GM18502 (cell line): Measurements from ENCODE around the gene OR1A2.
"Not testable (repeated sequence)": the region's sequence is repeated elsewhere in the genome, so short reads cannot be mapped to it uniquely, and the experiment has no call there.

Experiments
- ATAC-seq: cut with Tn5 transposase; IDR thresholded peaks from one replicate; pipeline ENCODE4 v1.9.1; 2021; ENCODE audit warnings: mild to moderate bottlenecking; ENCODE audit not compliant: unreplicated experiment, poor library complexity

Gene OR1A2, protein sequence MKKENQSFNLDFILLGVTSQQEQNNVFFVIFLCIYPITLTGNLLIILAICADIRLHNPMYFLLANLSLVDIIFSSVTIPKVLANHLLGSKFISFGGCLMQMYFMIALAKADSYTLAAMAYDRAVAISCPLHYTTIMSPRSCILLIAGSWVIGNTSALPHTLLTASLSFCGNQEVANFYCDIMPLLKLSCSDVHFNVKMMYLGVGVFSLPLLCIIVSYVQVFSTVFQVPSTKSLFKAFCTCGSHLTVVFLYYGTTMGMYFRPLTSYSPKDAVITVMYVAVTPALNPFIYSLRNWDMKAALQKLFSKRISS

DNA sequence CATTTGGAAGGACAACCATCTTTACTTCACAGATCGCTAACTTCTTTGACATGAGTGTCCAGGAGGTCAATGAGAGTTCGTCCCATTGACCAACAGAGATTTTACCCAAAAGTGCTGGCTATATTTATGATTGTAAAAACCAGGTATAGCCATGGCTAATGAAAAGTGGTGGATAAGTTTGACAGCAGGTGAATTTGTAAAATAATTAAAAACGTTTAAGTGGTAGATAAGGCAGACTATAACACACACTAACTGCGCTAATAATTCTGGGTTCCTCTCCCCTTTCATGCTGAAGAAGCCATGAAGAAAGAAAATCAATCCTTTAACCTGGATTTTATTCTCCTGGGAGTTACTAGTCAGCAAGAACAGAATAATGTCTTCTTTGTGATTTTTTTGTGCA is at the start of gene OR1A2:
TSS of gene OR1A2 (plus strand) at position 301 of the 400 bp plus-strand sequence. CDS start at position 301, 0 bp downstream.
- no peak for ATAC-seq

DNA sequence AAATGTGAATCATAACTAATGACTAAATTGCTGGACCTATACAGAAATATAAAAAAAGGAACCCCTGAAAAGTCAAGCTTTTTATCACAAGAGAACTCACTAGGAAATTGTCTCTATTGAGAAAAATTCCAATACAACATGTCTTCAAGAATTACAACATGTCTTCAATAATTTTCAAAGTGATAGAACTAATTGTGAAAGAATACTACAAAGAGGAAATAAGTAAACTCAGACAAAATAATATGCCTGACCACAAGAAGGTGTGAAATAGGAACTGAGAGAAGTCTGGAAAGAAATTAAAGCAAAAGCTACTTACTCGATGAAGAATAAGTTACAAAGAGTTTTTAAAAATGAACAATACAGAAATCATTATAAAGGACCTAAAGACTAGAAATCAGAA is 40.1 kb upstream of the OR1A2 start:
- ATAC-seq: no peak

GRCh38 chr17:3167574-3167973 is 29.7 kb upstream of the OR1A2 start:
- ATAC-seq: no peak

GRCh38 chr17:3189961-3190360 is 7.4 kb upstream of the OR1A2 start:
- no peak for ATAC-seq

- ATAC-seq: no peak
Observed at GRCh38 chr17:3207367-3207766, 10.0 kb downstream of the OR1A2 start, which contains the start of gene OR1A1. Gene OR1A1, plus strand, starts transcription at chr17:3207667. Its CDS starts 7,954 bp downstream, at chr17:3215621.

GRCh38 chr17:3208484-3208883 is 11.2 kb downstream of the OR1A2 start:
- ATAC-seq: no peak

- ATAC-seq: no peak
Observed at GRCh38 chr17:3213001-3213400, 15.7 kb downstream of the OR1A2 start.

GRCh38 chr17:3213587-3213986 is 16.3 kb downstream of the OR1A2 start:
- no peak for ATAC-seq

DNA sequence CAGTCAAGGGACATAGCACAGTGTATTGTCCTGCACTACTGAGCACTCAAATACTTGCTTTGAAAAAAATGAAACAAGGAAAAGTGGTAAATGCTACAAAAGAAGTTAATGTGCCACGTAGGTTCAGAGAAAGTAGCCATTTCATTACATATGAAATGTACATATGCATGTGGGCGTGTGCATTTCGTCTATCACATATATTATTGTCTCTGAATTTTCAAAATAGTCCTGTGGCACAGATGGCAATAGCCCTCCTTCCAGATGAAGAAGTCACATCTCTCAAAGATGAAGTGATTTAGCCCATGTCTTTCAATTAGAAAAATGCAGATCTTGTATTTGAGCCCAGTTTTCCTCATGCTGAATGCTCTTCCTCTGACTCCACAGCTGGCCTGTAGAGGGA is 22.7 kb downstream of the OR1A2 start:
- ATAC-seq: not testable (repeated sequence)

DNA sequence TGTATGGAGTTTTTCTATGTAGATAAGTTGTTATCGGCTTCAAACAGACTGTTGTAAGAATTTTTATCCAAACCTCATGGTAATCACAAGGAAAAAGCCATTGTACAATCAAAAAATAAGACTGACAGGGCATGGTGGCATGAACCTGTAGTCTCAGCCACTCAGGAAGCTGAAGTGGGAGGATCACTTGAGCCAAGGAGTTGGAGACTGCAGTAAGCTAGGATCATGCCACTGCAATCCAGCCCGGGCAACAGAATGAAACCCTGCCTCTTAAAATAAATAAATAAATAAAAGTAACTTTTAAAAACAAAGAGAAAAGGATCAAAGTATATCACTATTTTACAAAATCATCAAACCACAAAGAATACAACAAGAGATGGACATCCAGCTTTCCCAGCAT is 24.5 kb downstream of the OR1A2 start:
- ATAC-seq: no peak

GRCh38 chr17:3222505-3222904 is 25.2 kb downstream of the OR1A2 start:
- ATAC-seq: no peak

DNA sequence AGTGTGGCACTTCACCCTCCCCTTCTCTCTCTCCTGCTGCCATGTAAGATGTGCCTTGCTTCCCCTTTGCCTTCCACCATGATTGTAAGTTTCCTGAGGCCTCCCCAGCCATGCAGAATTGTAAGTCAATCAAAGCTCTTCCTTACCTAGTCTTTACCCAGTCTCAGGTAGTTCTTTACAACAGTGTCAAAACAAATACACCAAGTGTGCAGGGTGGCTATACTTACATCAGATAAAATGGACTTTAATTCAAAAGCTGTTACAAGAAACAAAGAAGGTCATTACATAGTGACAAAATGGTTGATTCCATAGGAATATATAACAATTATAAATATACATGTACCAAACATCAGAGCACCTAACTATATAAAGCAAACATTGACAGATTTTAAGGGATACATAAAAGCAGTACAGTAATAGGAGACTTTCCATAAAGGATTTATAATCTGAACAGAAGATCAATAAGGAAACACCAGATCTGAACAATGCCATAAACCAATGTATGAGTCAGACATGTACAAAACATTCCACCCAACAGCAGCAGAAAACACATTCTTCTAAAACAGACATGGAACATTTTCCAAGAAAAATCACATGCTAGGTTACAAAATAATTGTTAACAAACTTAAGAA is 27.5 kb downstream of the OR1A2 start:
- not testable (repeated sequence) for ATAC-seq

DNA sequence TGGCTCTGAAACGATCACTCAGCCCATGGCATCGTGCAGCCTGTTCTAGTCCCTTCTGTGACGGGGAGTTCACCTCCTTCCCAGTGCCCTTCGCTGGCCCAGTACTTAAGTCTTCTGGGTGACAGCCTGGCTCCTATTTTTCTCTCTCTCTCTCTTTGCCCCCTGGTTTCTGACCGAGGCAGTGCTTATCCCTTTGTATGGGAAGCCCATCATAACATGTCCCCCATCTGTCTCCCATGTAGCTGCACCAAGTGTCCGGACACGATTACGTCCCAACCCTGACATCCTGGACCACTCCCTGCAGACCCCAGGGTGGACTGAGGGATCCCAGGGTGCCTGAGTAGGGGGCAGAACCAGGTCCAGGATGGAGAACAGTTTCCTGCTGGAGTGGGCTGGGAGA is 35.0 kb downstream of the OR1A2 start:
- ATAC-seq: not testable (repeated sequence)

- not testable (repeated sequence) for ATAC-seq
Observed at GRCh38 chr17:3238685-3239084, 41.4 kb downstream of the OR1A2 start.

DNA sequence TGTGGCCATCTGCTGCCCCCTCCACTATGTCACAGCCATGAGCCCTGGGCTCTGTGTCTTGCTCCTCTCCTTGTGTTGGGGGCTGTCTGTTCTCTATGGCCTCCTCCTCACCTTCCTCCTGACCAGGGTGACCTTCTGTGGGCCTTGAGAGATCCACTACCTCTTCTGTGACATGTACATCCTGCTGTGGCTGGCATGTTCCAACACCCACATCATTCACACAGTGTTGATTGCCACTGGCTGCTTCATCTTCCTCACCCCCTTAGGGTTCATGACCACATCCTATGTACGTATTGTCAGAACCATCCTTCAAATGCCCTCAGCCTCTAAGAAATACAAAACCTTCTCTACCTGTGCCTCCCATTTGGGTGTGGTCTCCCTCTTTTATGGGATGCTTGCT is 43.7 kb downstream of the OR1A2 start:
- not testable (repeated sequence) for ATAC-seq

- not testable (repeated sequence) for ATAC-seq
Observed at GRCh38 chr17:3244841-3245240, 47.5 kb downstream of the OR1A2 start.
